CD4-positive, alpha-beta T cell treated with Interleukin-1 beta for 1 hour (primary cell): ENCODE data around the gene HOXA2.

Experiments used
- DNase-seq, 2 donors: peaks; one replicate each; pipeline ENCODE4 v3.0.0-alpha.2; 2020 to 2022

The HOXA2 gene

DNA sequence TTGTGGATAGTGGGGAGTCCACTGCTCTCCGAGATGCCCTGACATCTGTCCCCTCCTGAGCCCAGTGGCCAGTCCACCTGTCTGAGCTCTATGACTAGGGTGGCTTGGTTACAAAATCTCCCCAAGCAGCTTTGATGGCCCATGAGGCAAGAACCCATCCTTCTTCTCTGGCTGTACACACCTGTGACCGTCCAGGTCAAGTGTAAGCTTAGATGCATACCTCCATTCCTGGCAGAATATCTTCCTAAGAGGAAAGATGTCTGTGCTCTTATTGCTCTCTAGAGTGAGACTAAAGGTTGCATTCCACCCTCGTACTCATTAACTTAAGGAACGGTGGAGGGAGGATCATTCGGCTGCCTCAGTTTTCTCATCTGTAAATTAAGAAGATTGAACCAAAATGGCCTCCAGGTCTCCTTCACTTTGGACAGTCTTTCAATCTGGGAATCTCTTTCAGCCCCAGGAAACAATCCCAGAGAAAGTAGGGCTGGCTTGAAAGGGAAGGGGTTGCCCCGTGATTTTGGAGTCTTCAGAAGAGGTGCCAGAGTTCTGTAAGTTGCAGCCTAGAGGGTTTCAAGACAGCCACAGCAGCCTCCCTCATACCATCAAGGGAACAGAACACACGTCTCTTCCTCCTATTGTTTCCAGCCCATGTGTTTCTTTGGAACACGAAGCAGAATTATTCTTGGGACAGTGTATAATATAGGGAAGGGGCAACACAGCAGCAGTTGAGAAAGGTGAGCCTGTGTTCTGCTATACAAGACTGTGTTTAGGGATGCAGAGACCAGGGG, 22.6 kb upstream of the HOXA2 start:
- DNase-seq, result no peak

- no peak for DNase-seq
Measured at GRCh38 chr7:27124096-27124901, 21.8 kb upstream of the HOXA2 start.

DNA sequence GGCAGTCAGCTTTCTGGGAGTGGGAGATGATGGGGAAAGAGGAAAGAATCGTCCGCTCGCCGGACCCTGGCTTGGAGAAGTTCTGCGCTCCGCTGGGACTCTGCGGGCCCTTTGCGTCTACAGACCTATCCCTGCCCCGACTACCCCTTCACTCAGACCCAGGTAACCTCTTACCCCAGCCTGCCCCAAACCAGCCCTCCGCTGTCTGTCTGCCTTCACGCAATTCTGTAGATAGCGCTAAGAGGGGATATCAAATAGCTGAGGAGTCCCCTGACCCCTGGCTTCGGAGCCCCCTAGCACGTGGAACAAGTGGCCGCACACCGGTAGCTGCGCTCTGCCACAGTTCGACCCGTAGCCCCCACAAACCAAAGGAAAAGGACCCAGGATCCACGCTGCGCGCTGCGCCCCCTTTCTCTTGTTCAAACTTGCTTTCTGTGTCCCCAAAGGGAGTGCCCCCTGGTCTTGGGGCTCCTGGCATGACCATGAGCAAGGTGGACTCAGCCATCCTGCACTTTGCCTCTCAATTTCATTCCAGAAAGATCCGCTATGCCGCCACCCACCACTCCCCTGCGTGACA, 21.1 kb upstream of the HOXA2 start:
- DNase-seq, result no peak

- DNase-seq, result no peak
Measured at GRCh38 chr7:27123007-27123476, 20.6 kb upstream of the HOXA2 start.

- no peak for DNase-seq
Measured at GRCh38 chr7:27122077-27122910, 19.8 kb upstream of the HOXA2 start.

GRCh38 chr7:27121684-27122076, 19.2 kb upstream of the HOXA2 start:
- DNase-seq, result no peak

- DNase-seq, result no peak
Measured at GRCh38 chr7:27119412-27119911, 17.0 kb upstream of the HOXA2 start.

- no peak for DNase-seq
Measured at GRCh38 chr7:27118580-27118979, 16.1 kb upstream of the HOXA2 start.

DNA sequence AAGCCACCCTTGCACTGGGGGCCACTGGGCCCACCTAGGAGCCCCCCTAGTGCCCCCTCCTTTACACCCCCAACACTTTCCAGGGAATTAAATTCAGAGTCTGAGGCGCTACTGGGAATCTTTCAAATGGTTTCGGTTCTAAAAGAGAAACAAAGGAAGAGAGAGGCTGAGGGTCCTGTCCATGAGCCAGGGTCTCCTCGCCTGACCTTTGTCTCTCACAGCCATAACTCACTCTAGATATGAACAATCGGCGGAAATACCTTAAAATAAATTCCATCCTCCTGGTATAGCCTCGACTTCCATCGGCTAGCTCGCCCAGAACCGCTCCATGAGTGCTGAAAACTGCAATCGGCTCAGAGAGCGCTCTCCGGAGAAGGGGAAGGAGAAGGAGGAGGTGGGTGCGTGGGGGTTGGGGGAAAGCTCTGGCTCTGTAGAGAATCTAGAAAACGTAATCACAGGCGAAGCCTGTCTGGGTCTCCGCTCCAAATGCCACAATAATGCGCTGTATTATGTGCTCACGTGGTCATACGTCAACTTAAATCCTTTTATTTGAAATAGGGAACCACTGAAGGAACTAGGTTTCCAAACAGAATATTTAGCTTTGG, 15.5 kb upstream of the HOXA2 start:
- no peak for DNase-seq

- no peak for DNase-seq
Measured at GRCh38 chr7:27116962-27117886, 14.7 kb upstream of the HOXA2 start.

DNA sequence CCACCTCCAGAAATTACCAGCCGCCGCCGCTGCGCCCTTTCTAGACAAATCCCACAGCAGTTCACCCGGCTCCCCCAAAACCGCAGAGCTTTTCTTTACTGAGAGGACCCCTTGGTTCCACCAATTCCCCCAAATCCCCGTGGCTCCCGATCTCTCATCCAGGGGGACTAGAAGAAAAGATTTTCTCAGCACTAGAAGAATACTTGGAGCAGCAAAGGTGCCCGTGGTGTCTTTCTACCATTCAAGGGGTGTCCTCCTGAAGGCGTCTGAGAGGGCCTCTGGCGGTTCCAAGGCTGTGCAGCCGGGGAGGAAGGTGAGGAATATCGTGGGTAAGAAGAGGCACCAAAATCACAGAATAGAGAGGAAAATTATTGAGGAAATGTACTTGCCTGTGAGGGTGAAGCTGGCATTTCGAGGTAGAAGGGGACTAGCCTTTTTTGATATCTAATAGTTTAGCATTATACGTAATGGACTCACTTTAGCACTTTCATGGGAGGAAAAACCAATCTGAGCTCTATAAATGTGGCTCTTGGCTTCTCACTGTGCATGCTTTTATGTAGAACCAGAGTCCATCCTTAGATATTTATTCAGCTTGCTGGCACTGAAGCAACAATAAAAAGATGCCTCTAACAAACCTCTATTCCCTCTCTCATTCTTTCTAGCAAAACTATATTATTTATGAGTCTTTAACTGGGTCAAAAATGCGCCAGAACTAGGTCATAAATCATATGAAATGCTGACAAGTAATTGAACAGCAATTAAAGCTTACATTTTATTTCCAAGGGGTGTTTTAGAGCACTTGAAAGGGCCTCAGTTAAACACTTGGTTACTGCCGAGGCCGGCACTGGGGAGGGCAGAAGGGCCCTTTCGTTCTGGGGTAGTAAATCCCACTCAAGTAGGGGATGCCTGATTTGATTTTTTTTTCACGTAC, 13.8 kb upstream of the HOXA2 start:
- no peak for DNase-seq

GRCh38 chr7:27115221-27116026, 12.9 kb upstream of the HOXA2 start:
- no peak for DNase-seq

- DNase-seq, result no peak
Measured at GRCh38 chr7:27114881-27115220, 12.4 kb upstream of the HOXA2 start.

- no peak for DNase-seq
Measured at GRCh38 chr7:27113991-27114769, 11.7 kb upstream of the HOXA2 start.

GRCh38 chr7:27112955-27113949, 10.8 kb upstream of the HOXA2 start:
- no peak for DNase-seq

GRCh38 chr7:27112361-27112760, 9.9 kb upstream of the HOXA2 start:
- no peak for DNase-seq

DNA sequence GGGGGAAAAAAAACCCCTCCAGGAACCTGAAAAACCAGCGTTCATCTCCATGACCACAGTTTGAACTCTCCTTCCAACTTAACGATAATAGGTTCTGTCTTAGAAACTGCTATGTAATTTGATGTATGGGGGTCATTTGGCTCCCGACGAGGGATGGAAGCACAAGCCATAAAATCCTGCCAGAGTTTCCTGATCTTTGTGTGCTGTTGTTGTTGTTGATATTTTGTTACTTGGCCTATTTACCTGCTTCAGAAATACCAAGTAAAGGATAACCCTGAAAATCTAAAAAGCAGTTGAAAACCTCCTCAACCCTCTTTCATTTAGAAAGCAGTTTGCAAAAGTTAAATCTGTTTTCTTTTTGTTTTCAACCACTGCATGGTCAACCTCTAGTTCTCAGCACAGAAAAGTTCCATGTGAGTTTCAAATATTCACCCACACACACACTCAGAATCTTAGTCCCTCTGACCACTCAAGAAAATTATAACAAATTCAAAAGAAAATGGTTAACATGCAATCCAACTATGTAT, 9.3 kb upstream of the HOXA2 start:
- DNase-seq, result no peak
